Liver (tissue), 9 donors: Measurements from ENCODE around the gene USH1G. TPM values are rescaled to one million over a fixed set of nuclear protein-coding genes. Genes with fewer than 3 reads are reported as not detected.
A peak's percentile ranks its signal among the peaks of the same experiment; 100 is the strongest.

Experiments
- DNase-seq: peaks from one replicate; pipeline ENCODE4 v3.0.0-alpha.2; 2017; ENCODE audit warnings: low spot score
- H3K27ac ChIP-seq, 2 donors: one replicate each; pipeline ENCODE4 v1.7.0; 2013; ENCODE audit warnings: inconsistent platforms in 2 of 2, low read length in 2 of 2, control low read depth in 1 of 2, low read depth in 1 of 2, mild to moderate bottlenecking in 1 of 2
- H3K27me3 ChIP-seq, 4 donors: one replicate each; pipeline versions ENCODE4 v1.6.1 to v1.7.0; 2013; ENCODE audit warnings: low read length in 3 of 4, inconsistent platforms in 1 of 4, mild to moderate bottlenecking in 1 of 4, moderate library complexity in 1 of 4; ENCODE audit not compliant: control insufficient read depth in 4 of 4, insufficient read depth in 4 of 4
- H3K36me3 ChIP-seq, 4 donors: one replicate each; pipeline versions ENCODE4 v1.6.1 to v1.7.0; 2013; ENCODE audit warnings: low read length in 3 of 4, mild to moderate bottlenecking in 3 of 4, low read depth in 1 of 4, moderate library complexity in 1 of 4; ENCODE audit not compliant: control insufficient read depth in 4 of 4, insufficient read depth in 3 of 4
- H3K4me1 ChIP-seq, 4 donors: one replicate each; pipeline versions ENCODE4 v1.6.1 to v1.7.0; 2013; ENCODE audit warnings: low read length in 3 of 4, mild to moderate bottlenecking in 3 of 4, moderate library complexity in 1 of 4; ENCODE audit not compliant: control insufficient read depth in 4 of 4, insufficient read depth in 4 of 4
- H3K4me3 ChIP-seq, 3 donors: one replicate each; pipeline versions ENCODE4 v1.6.1 to v1.7.0; 2013; ENCODE audit warnings: low read length in 3 of 3, control low read depth in 1 of 3, low read depth in 1 of 3, mild to moderate bottlenecking in 1 of 3
- H3K9ac ChIP-seq, 2 donors: one replicate each; pipeline ENCODE4 v1.7.0; 2013; ENCODE audit warnings: low read length in 2 of 2, mild to moderate bottlenecking in 2 of 2, moderate library complexity in 2 of 2, control low read depth in 1 of 2, low read depth in 1 of 2
- H3K9me3 ChIP-seq, 4 donors: one replicate each; pipeline versions ENCODE4 v1.6.1 to v1.7.0; 2013; ENCODE audit warnings: low read length in 3 of 4; ENCODE audit not compliant: control insufficient read depth in 4 of 4
- EGR1 ChIP-seq, 2 donors: IDR thresholded peaks; 2 replicates each; pipeline ENCODE4 v1.6.1; 2016 to 2018; ENCODE audit warnings: antibody characterized with exemption in 2 of 2, low read depth in 2 of 2
- FOXA1 ChIP-seq: IDR thresholded peaks from 2 replicates; pipeline ENCODE4 v1.6.1; 2016; ENCODE audit warnings: antibody characterized with exemption
- FOXA2 ChIP-seq: IDR thresholded peaks from 2 replicates; pipeline ENCODE4 v1.6.1; 2016; ENCODE audit warnings: antibody characterized with exemption
- GABPA ChIP-seq, 2 donors: IDR thresholded peaks in 1 of 2; conservative IDR thresholded peaks in 1 of 2; 2 replicates each; pipeline ENCODE4 v1.6.1; 2016; ENCODE audit warnings: antibody characterized with exemption in 2 of 2, mild to moderate bottlenecking in 1 of 2, moderate library complexity in 1 of 2
- HNF4A ChIP-seq, 2 donors: conservative IDR thresholded peaks; 2 replicates each; pipeline ENCODE4 v1.6.1; 2016; ENCODE audit warnings: antibody characterized with exemption in 2 of 2, mild to moderate bottlenecking in 2 of 2
- HNF4G ChIP-seq: IDR thresholded peaks from 2 replicates; pipeline ENCODE4 v1.6.1; 2016; ENCODE audit warnings: antibody characterized with exemption
- JUND ChIP-seq, 2 donors: IDR thresholded peaks; 2 replicates each; pipeline ENCODE4 v1.6.1; 2016; ENCODE audit warnings: antibody characterized with exemption in 2 of 2
- MAX ChIP-seq: IDR thresholded peaks from 2 replicates; pipeline ENCODE4 v1.6.1; 2016; ENCODE audit warnings: antibody characterized with exemption
- NR2F2 ChIP-seq: IDR thresholded peaks from 2 replicates; pipeline ENCODE4 v1.6.1; 2016; ENCODE audit warnings: antibody characterized with exemption
- RAD21 ChIP-seq, 2 donors: IDR thresholded peaks; 2 replicates each; pipeline ENCODE4 v1.6.1; 2016; ENCODE audit warnings: antibody characterized with exemption in 2 of 2, mild to moderate bottlenecking in 2 of 2
- RXRA ChIP-seq, 2 donors: IDR thresholded peaks; 2 replicates each; pipeline ENCODE4 v1.6.1; 2017 to 2018; ENCODE audit warnings: antibody characterized with exemption in 2 of 2, mild to moderate bottlenecking in 1 of 2
- SP1 ChIP-seq: IDR thresholded peaks from 2 replicates; pipeline ENCODE4 v1.6.1; 2018; ENCODE audit warnings: antibody characterized with exemption, mild to moderate bottlenecking
- TAF1 ChIP-seq: conservative IDR thresholded peaks from 2 replicates; pipeline ENCODE4 v1.6.1; 2016; ENCODE audit warnings: antibody characterized with exemption, mild to moderate bottlenecking
- YY1 ChIP-seq: IDR thresholded peaks from 2 replicates; pipeline ENCODE4 v1.6.1; 2016; ENCODE audit warnings: antibody characterized with exemption, mild to moderate bottlenecking
- WGBS: extraction: QIAGEN DNeasy Blood & Tissue Kit; methylation state at CpG from one replicate; pipeline ENCODE4 v1.1.7; 2013; 5-methylcytosine and 5-hydroxymethylcytosine counted together
- polyA plus RNA-seq, 2 donors: library from polyadenylated mRNA; stranded (reverse) in 1 of 2; unstranded in 1 of 2; fragments of 200-250 nt in 1 of 2; fragments of >200 nt in 1 of 2; fragmentation: Nextera tagmentation in 1 of 2; extraction: Ambion mirVana in 1 of 2; gene quantifications; one replicate each; pipeline versions ENCODE4 v1.2.1 to v1.2.3, GENCODE V29; 2013 to 2015
- total RNA-seq, 2 donors: library from RNA; depleted of rRNA; stranded (reverse); fragments of >200 nt; gene quantifications; one replicate each; pipeline ENCODE4 v1.2.3, GENCODE V29; 2014
- TF ChIP-seq, protein P1 (sequence below): IDR thresholded peaks from 2 replicates; pipeline ENCODE4 v1.6.1; 2016; ENCODE audit warnings: antibody characterized with exemption
- TF ChIP-seq, protein P2 (sequence below): IDR thresholded peaks from 2 replicates; pipeline ENCODE4 v1.6.1; 2016; ENCODE audit warnings: antibody characterized with exemption
- TF ChIP-seq, protein P3 (sequence below): fragments of 150-350 bp; IDR thresholded peaks from 2 replicates; pipeline ENCODE4 v1.5.1; 2017; ENCODE audit warnings: improper control_type of control experiment, low read depth, low read length; ENCODE audit not compliant: missing input control
- donor health status: healthy.
- donor health status: healthy.
- donor health status: healthy.
- donor health status: healthy.
- donor health status: healthy.

USH1G gene
- total and polyA plus RNA-seq, 4 donors = under 0.01 TPM; not detected in 3

DNA sequence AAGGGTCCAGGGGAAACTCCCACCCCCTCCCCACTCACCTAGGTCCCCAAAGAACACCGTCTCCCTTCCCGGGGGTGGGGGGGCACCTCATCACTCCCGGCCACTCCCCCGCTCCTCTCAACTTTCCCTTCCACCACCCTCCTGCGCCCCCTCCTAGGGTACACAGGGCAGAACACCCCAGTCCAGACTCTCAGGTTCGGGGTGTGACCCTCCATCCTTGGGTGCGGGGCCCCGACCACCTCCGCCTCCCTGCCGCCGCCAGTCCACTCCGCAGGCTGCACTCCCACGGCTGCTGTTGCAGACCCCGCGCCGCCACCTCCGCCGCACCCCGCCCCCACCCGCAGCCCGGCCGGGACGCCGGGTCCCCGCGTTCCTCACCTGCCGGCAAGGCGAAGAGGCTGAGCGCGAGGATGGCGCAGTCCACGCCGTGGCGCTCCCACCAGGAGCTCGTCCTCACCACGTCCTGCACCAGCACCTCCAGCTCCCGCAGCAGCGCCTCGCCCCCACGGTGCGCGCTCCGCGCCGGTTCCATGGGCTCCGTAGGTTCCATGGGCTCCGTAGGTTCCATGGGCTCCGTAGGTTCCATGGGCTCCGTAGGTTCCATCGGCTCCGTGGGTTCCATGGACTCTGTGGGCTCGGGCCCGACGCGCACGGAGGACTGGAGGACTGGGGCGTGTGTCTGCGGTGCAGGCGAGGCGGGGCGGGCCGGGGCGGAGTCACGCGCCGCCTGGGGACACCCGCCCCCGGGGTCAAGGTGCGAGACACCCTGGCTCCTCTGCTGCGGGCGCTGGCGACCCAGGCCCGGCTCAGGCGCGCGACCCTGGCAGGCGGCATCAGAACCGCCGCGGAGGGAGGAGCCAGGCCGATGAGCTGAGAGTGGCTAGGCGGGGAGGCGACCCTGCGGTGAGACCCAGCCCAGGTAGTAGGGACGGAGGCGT lies 29.8 kb downstream of the USH1G start, which contains the start of gene FADS6:
FADS6 (minus strand) TSS at position 660 of the 938 bp plus-strand sequence; CDS start at position 622, 38 bp downstream.
- no peak within 1 kb of the TSS for H3K27ac ChIP-seq
- no peaks in the 10 kb centered on the region for H3K9me3 ChIP-seq
- H3K4me3 ChIP-seq = peak within 1 kb of the TSS; percentile 49 to 75 (median 64)

DNA sequence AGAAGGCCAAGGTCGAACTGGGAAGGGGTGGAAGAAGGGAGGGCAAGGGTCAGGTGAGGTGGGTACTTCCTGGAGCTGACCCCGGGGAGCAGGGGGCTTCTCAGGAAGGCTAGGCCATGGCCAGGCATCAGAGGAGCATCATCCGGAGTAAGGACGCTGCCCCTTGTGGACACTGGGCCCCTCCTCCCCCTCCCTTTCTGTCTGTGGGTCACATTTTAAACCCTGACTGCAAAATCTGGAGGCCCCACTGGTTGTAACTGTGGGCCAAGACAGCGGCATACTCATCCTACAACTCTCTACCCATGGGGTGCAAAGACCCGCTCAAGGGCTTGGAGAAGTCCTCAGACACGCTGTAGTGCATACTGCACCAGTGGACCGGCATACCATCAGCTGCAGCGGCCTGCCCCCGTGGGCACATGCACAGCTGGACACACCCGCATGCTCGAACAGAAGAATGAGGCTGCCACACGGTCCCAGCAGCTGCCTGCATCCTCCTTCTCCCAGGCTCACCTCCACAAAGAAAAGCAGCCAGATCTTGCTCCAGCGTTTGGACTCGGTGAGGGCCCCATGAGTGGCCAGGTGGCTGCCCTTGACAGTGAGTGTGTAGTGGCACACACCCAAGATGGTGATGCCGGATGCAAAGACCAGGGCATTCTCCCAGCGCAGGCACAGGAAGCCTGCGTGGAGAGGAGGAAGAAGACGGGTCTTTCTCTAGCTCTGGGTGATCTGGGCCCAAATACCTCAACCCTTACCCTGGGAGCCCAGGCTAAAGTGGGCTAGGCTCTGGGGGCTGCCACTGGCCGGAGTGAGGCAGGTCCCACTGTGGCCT lies 30.8 kb downstream of the USH1G start:
- 78% methylated on average over 20 of the region's 20 CpGs for WGBS
- Histone ChIP-seq H3K27me3 (no peaks in the 10 kb centered on the region), H3K27ac (no peak overlapping the region), H3K4me1 (peaks cover 0 to 16% (median 10%) of the 10 kb centered on the region in 4 donors), H3K36me3 (no peaks in the 10 kb centered on the region), H3K9ac (no peak overlapping the region), H3K9me3 (no peaks in the 10 kb centered on the region), H3K4me3 (no peak overlapping the region)
- no peak for DNase-seq
- TF ChIP-seq MAX (no peak), NR2F2 (no peak), EGR1 (IDR thresholded peaks at IDR 0.05; ENCODE audit: low read depth in 2 of 2) (no peak), HNF4A (conservative IDR thresholded peaks at IDR 0.05) (no peak), FOXA2 (no peak), YY1 (no peak), FOXA1 (no peak)
- TF ChIP-seq, protein P1, sequence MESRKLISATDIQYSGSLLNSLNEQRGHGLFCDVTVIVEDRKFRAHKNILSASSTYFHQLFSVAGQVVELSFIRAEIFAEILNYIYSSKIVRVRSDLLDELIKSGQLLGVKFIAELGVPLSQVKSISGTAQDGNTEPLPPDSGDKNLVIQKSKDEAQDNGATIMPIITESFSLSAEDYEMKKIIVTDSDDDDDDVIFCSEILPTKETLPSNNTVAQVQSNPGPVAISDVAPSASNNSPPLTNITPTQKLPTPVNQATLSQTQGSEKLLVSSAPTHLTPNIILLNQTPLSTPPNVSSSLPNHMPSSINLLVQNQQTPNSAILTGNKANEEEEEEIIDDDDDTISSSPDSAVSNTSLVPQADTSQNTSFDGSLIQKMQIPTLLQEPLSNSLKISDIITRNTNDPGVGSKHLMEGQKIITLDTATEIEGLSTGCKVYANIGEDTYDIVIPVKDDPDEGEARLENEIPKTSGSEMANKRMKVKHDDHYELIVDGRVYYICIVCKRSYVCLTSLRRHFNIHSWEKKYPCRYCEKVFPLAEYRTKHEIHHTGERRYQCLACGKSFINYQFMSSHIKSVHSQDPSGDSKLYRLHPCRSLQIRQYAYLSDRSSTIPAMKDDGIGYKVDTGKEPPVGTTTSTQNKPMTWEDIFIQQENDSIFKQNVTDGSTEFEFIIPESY = no peak

More for the DNA sequence above, 29.8 kb downstream of the USH1G start, which contains the start of gene FADS6:
- TF ChIP-seq GABPA (IDR thresholded peaks at IDR 0.05 in 1 of 2, conservative IDR thresholded peaks at IDR 0.05 in 1 of 2) (no peak), FOXA2 (no peak), HNF4A (conservative IDR thresholded peaks at IDR 0.05) (peak in 1 of 2 donors; percentile 82), RAD21 (IDR thresholded peaks at IDR 0.05) (no peak), YY1 (no peak), RXRA (IDR thresholded peaks at IDR 0.05) (no peak), JUND (IDR thresholded peaks at IDR 0.05) (no peak), HNF4G (peak; percentile 40), FOXA1 (no peak), TAF1 (no peak), NR2F2 (no peak), EGR1 (IDR thresholded peaks at IDR 0.05; ENCODE audit: low read depth in 2 of 2) (peak in 1 of 2 donors; percentile 47), SP1 (no peak)
- TF ChIP-seq, protein P1 = no peak
- TF ChIP-seq, protein P2, sequence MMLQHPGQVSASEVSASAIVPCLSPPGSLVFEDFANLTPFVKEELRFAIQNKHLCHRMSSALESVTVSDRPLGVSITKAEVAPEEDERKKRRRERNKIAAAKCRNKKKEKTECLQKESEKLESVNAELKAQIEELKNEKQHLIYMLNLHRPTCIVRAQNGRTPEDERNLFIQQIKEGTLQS = no peak
- TF ChIP-seq, protein P3, sequence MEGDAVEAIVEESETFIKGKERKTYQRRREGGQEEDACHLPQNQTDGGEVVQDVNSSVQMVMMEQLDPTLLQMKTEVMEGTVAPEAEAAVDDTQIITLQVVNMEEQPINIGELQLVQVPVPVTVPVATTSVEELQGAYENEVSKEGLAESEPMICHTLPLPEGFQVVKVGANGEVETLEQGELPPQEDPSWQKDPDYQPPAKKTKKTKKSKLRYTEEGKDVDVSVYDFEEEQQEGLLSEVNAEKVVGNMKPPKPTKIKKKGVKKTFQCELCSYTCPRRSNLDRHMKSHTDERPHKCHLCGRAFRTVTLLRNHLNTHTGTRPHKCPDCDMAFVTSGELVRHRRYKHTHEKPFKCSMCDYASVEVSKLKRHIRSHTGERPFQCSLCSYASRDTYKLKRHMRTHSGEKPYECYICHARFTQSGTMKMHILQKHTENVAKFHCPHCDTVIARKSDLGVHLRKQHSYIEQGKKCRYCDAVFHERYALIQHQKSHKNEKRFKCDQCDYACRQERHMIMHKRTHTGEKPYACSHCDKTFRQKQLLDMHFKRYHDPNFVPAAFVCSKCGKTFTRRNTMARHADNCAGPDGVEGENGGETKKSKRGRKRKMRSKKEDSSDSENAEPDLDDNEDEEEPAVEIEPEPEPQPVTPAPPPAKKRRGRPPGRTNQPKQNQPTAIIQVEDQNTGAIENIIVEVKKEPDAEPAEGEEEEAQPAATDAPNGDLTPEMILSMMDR = no peak
- DNase-seq = no peak
- Histone ChIP-seq H3K27me3 (no peaks in the 10 kb centered on the region), H3K4me1 (peaks cover 0 to 16% (median 10%) of the 10 kb centered on the region in 4 donors), H3K9ac (no peak within 1 kb of the TSS), H3K36me3 (no peaks in the 10 kb centered on the region)
- WGBS = 6% methylated on average over 86 of the region's 86 CpGs
